ENCODE data around the gene TTC39B. TPM values are rescaled to one million over a fixed set of nuclear protein-coding genes. Genes with fewer than 3 reads are reported as not detected.

The TTC39B gene
- total RNA-seq, 1 experiment from 2014 or later, result 6.0 TPM

DNA sequence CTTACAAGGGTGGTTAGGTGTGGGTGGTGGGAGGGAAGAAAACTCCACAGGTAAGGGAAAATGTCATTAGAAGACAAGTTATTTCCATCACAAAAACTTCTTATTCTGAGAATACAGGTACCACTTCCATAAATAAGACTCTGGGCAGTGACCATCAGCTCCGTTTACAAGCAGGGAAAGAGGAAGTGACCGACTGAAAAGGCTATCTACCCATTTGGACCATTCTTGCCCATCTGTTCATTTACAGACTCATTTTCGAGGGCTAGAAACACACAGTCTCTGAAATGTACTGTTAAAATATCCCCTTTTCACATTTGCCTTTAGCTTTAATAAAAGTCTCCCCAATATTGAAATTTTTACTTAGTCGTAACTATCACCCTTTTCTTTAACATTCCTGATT, 79.5 kb downstream of the TTC39B start:
- no peak for DNase-seq
- intact Hi-C loops (cut with micrococcal nuclease; ENCODE audit: unreplicated experiment), result no loop called here
- Mint-ChIP-seq H3K4me3 (ENCODE audit: low read depth, unreplicated experiment) (no peak overlapping the region), H3K36me3 (ENCODE audit: insufficient read depth, unreplicated experiment) (no peaks in the 10 kb centered on the region), H3K4me1 (ENCODE audit: low read depth, unreplicated experiment) (no peaks in the 10 kb centered on the region), H3K9me3 (ENCODE audit: low read depth, unreplicated experiment) (peaks cover 2% of the 10 kb centered on the region), H3K27ac (ENCODE audit: unreplicated experiment) (no peak overlapping the region), H3K27me3 (ENCODE audit: unreplicated experiment) (no peaks in the 10 kb centered on the region)
- TF ChIP-seq, protein P1, sequence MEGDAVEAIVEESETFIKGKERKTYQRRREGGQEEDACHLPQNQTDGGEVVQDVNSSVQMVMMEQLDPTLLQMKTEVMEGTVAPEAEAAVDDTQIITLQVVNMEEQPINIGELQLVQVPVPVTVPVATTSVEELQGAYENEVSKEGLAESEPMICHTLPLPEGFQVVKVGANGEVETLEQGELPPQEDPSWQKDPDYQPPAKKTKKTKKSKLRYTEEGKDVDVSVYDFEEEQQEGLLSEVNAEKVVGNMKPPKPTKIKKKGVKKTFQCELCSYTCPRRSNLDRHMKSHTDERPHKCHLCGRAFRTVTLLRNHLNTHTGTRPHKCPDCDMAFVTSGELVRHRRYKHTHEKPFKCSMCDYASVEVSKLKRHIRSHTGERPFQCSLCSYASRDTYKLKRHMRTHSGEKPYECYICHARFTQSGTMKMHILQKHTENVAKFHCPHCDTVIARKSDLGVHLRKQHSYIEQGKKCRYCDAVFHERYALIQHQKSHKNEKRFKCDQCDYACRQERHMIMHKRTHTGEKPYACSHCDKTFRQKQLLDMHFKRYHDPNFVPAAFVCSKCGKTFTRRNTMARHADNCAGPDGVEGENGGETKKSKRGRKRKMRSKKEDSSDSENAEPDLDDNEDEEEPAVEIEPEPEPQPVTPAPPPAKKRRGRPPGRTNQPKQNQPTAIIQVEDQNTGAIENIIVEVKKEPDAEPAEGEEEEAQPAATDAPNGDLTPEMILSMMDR (IDR thresholded peaks at IDR 0.05; ENCODE audit: unreplicated experiment), result no peak
- no TSS peak for BruUV-seq (replicated peaks)
- CTCF ChIA-PET, result no interaction called here

DNA sequence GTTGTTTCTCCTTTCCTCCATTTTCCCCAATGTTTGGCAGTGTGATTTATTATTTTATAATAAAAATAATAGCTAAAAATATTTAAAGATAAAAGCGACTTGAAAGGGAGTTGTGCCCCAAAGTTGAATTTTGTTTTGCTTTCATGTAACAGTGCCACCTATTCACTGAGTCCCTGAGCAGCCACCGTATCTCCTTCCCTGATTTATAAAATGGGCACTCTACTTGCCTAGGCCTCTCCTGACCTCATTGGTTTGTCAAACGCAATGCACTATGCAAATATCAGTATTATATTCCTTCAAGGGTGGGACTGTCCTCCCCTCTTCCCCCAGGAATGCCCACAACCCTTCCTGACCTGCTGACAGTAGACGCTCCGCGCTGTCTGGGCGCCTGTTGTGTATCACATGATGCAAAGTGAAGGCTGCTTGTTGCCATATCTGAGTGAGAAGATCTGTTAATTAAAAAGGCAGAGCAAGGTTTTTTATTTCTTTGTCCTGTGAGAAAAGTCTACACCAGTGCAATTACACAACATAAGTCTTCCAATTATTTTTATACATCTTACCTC, 81.4 kb downstream of the TTC39B start:
- BruUV-seq (replicated peaks), result no TSS peak
- DNase-seq, result no peak
- Mint-ChIP-seq H3K27me3 (ENCODE audit: unreplicated experiment) (no peaks in the 10 kb centered on the region), H3K9me3 (ENCODE audit: low read depth, unreplicated experiment) (no peaks in the 10 kb centered on the region), H3K36me3 (ENCODE audit: insufficient read depth, unreplicated experiment) (no peaks in the 10 kb centered on the region), H3K27ac (ENCODE audit: unreplicated experiment) (no peak overlapping the region), H3K4me3 (ENCODE audit: low read depth, unreplicated experiment) (no peak overlapping the region), H3K4me1 (ENCODE audit: low read depth, unreplicated experiment) (no peaks in the 10 kb centered on the region)
- intact Hi-C loops (cut with micrococcal nuclease; ENCODE audit: unreplicated experiment), result no loop called here
- TF ChIP-seq, protein P1 (IDR thresholded peaks at IDR 0.05; ENCODE audit: unreplicated experiment), result no peak
- CTCF ChIA-PET, result no interaction called here

DNA sequence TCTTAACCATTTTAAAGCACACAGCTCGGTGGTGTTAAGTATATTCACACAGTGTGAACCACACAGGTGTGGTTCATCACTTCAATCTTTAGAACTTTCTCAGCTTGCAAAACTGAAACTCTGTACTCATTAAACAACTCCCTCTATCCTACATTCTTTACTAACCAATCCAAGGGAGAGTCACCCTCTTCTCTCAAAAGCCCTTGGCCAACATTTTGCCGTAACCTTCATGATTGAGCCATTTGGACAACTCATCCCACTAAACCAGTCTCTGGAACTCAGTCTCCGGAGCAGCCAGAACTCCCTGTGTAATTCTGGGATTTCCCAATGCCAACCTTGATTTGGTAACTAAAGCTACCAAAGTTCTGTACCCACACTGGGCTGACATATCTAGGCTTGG, 84.7 kb downstream of the TTC39B start:
- Mint-ChIP-seq H3K4me1 (ENCODE audit: low read depth, unreplicated experiment) (no peaks in the 10 kb centered on the region), H3K27ac (ENCODE audit: unreplicated experiment) (no peak overlapping the region), H3K4me3 (ENCODE audit: low read depth, unreplicated experiment) (no peak overlapping the region), H3K9me3 (ENCODE audit: low read depth, unreplicated experiment) (no peaks in the 10 kb centered on the region), H3K36me3 (ENCODE audit: insufficient read depth, unreplicated experiment) (no peaks in the 10 kb centered on the region), H3K27me3 (ENCODE audit: unreplicated experiment) (no peaks in the 10 kb centered on the region)
- BruUV-seq (replicated peaks), result no TSS peak
- intact Hi-C loops (cut with micrococcal nuclease; ENCODE audit: unreplicated experiment), result no loop called here
- TF ChIP-seq, protein P1 (IDR thresholded peaks at IDR 0.05; ENCODE audit: unreplicated experiment), result no peak
- DNase-seq, result no peak
- CTCF ChIA-PET, result no interaction called here

DNA sequence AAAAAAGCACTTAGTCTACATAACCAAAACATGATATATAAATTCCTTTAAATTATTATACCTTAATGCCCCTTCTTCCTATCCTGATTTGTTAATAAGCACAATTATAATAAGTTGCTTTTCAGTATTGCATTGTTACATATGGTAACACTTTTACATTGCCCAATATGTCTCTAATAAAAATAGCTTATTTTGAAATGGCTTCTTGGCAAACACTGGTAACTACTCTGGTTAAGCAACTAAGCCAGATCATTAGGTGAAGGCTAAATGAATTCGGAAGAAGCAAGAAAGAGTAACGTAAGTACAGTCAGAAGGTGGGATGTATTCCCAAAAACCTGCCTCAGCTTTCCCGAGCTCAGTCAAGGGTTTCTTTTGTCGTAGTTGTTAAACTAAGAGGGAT, 85.3 kb downstream of the TTC39B start:
- no peak overlapping the region for H3K27ac Mint-ChIP-seq (ENCODE audit: unreplicated experiment)
- DNase-seq, result no peak
- intact Hi-C loops (cut with micrococcal nuclease; ENCODE audit: unreplicated experiment), result no loop called here
- H3K4me3 Mint-ChIP-seq (ENCODE audit: low read depth, unreplicated experiment), result no peak overlapping the region
- BruUV-seq (replicated peaks), result no TSS peak
- H3K27me3 Mint-ChIP-seq (ENCODE audit: unreplicated experiment), result no peaks in the 10 kb centered on the region
- H3K4me1 Mint-ChIP-seq (ENCODE audit: low read depth, unreplicated experiment), result no peaks in the 10 kb centered on the region
- TF ChIP-seq, protein P1 (IDR thresholded peaks at IDR 0.05; ENCODE audit: unreplicated experiment), result no peak
- CTCF ChIA-PET, result no interaction called here
- H3K9me3 Mint-ChIP-seq (ENCODE audit: low read depth, unreplicated experiment), result no peaks in the 10 kb centered on the region
- no peaks in the 10 kb centered on the region for H3K36me3 Mint-ChIP-seq (ENCODE audit: insufficient read depth, unreplicated experiment)

Measured in Calu3 (cell line).